Sigmoid colon (tissue), 7 donors: ENCODE measurements around the gene CFAP100. TPM values are rescaled to one million over a fixed set of nuclear protein-coding genes. Genes with fewer than 3 reads are reported as not detected.

ENCODE experiments used
- DNase-seq: peaks from one replicate; pipeline ENCODE4 v3.0.0-alpha.2; 2019
- H3K27ac ChIP-seq, 4 donors: fragments of 200-600 bp; sonication (generic); one replicate each; pipeline ENCODE4 v1.5.1; 2016 to 2019; ENCODE audit warnings: mild to moderate bottlenecking in 1 of 4
- H3K27me3 ChIP-seq, 3 donors: fragments of 200-600 bp; sonication (generic); one replicate each; pipeline ENCODE4 v1.5.1; 2019; ENCODE audit warnings: mild to moderate bottlenecking in 1 of 3
- H3K36me3 ChIP-seq, 4 donors: fragments of 200-600 bp; sonication (generic); one replicate each; pipeline ENCODE4 v1.5.1; 2016 to 2019
- H3K4me1 ChIP-seq, 4 donors: fragments of 200-600 bp; sonication (generic); one replicate each; pipeline ENCODE4 v1.5.1; 2017 to 2019
- H3K4me3 ChIP-seq, 4 donors: fragments of 200-600 bp; sonication (generic); one replicate each; pipeline ENCODE4 v1.5.1; 2017 to 2019; ENCODE audit warnings: mild to moderate bottlenecking in 2 of 4, moderate library complexity in 1 of 4
- H3K9me3 ChIP-seq, 4 donors: fragments of 200-600 bp in 3 of 4; sonication (generic) in 3 of 4; one replicate each; pipeline versions ENCODE4 v1.5.1 to v1.6.1; 2013 to 2019
- EP300 ChIP-seq, 4 donors: sonication (generic); formaldehyde crosslinking; IDR thresholded peaks; one replicate each; pipeline ENCODE4 v1.6.1; 2017; ENCODE audit warnings: antibody characterized with exemption in 4 of 4
- POLR2A ChIP-seq, 2 donors: fragments of 450-650 bp; IDR thresholded peaks; one replicate each; pipeline ENCODE4 v1.6.1; 2016; ENCODE audit warnings: antibody characterized with exemption in 2 of 2, mild to moderate bottlenecking in 2 of 2, moderate library complexity in 2 of 2
- POLR2AphosphoS5 ChIP-seq, 4 donors: sonication (generic); formaldehyde crosslinking; IDR thresholded peaks; one replicate each; pipeline ENCODE4 v1.6.1; 2017; ENCODE audit warnings: antibody characterized with exemption in 4 of 4
- WGBS, 2 donors: extraction: QIAGEN DNeasy Blood & Tissue Kit; methylation state at CpG; one replicate each; pipeline ENCODE4 v1.1.7; 2013; 5-methylcytosine and 5-hydroxymethylcytosine counted together
- intact Hi-C: fragments of 100-400 bp; cut with DNase I; formaldehyde crosslinking; loops from one replicate; pipeline ENCODE4 v1.15.1; 2023
- polyA plus RNA-seq, 3 donors: library from polyadenylated mRNA; stranded (reverse); fragments of 200-250 nt; gene quantifications; one replicate each; pipeline ENCODE4 v1.2.3, GENCODE V29; 2013
- total RNA-seq, 4 donors: library from RNA; depleted of rRNA; stranded (reverse); fragments of >200 nt; gene quantifications; one replicate each; pipeline ENCODE4 v1.1.0, GENCODE V29; 2016
- TF ChIP-seq, protein P1 (sequence below), 4 experiments: fragments of 450-650 bp in 3 of 4; fragments of 200-600 bp in 1 of 4; IDR thresholded peaks; one replicate each; pipeline ENCODE4 v1.5.1; 2016 to 2019; ENCODE audit warnings: antibody characterized with exemption in 4 of 4, mild to moderate bottlenecking in 3 of 4, moderate library complexity in 2 of 4
- donor health status: healthy with polysubstance abuse.
- donor health status: Bipolar disorder and iron deficiency.
- donor health status: healthy.

Gene CFAP100
- total and polyA plus RNA-seq, 7 donors = not detected

DNA sequence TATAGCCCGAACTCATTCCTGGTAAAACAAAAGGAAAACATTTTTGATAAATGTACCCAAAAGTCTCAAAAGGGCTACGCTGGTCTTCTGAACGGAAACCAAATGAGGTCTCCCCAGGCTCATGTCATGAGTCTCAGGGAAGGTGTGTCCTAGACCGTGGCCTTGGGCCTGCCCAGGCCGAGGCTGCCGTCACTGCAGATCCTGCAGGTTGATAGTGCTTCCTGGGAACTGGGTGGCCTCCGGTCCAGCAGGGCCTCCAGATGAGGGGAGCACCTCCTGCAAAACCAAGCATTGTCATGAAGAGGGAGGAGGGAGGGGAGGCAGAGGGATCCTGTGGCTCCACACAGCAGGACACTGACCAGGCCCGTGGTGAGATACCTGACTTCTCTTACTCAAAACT lies 43.5 kb downstream of the CFAP100 start:
- H3K4me1 ChIP-seq = no peaks in the 10 kb centered on the region
- H3K27ac ChIP-seq = no peak overlapping the region
- no peak overlapping the region for H3K4me3 ChIP-seq
- intact Hi-C loops = no loop called here
- H3K9me3 ChIP-seq = no peaks in the 10 kb centered on the region
- TF ChIP-seq, protein P1, sequence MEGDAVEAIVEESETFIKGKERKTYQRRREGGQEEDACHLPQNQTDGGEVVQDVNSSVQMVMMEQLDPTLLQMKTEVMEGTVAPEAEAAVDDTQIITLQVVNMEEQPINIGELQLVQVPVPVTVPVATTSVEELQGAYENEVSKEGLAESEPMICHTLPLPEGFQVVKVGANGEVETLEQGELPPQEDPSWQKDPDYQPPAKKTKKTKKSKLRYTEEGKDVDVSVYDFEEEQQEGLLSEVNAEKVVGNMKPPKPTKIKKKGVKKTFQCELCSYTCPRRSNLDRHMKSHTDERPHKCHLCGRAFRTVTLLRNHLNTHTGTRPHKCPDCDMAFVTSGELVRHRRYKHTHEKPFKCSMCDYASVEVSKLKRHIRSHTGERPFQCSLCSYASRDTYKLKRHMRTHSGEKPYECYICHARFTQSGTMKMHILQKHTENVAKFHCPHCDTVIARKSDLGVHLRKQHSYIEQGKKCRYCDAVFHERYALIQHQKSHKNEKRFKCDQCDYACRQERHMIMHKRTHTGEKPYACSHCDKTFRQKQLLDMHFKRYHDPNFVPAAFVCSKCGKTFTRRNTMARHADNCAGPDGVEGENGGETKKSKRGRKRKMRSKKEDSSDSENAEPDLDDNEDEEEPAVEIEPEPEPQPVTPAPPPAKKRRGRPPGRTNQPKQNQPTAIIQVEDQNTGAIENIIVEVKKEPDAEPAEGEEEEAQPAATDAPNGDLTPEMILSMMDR (IDR thresholded peaks at IDR 0.05) = no peak
- TF ChIP-seq EP300 (IDR thresholded peaks at IDR 0.05) = no peak
- no peak for TF ChIP-seq POLR2AphosphoS5 (IDR thresholded peaks at IDR 0.05)
- no peak for TF ChIP-seq POLR2A (IDR thresholded peaks at IDR 0.05)
- H3K36me3 ChIP-seq = peaks cover 5 to 60% (median 14%) of the 10 kb centered on the region in 4 donors
- 93% methylated on average over 8 of the region's 8 CpGs for WGBS, 2 donors
- no peaks in the 10 kb centered on the region for H3K27me3 ChIP-seq
- peak; percentile 35 for DNase-seq

DNA sequence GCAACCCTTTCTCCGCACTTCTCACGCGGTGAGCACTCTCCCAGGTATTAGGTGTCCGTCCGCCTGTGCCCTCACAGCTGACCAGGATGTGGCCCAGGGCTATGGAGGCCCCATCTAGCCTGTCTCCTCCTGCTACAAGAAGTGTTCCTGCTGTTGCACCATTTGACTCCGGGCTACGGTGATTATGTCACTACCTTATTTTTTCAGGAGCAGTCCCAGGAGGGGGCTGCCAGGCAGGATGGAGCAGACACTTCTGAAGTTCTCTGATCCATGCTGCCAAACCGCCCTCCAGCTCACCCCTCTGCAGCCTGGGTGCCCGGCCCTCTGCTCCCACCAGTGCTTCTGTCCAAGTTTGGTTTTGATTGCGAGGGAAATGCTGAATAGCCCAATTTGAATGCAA lies 44.0 kb downstream of the CFAP100 start:
- peaks cover 5 to 60% (median 14%) of the 10 kb centered on the region in 4 donors for H3K36me3 ChIP-seq
- 94 to 98% methylated on average over 10 of the region's 10 CpGs for WGBS, 2 donors
- no peak overlapping the region for H3K27ac ChIP-seq
- no peak overlapping the region for H3K4me3 ChIP-seq
- TF ChIP-seq, protein P1 (IDR thresholded peaks at IDR 0.05) = no peak
- TF ChIP-seq POLR2AphosphoS5 (IDR thresholded peaks at IDR 0.05) (no peak), EP300 (IDR thresholded peaks at IDR 0.05) (no peak), POLR2A (IDR thresholded peaks at IDR 0.05) (no peak)
- no peaks in the 10 kb centered on the region for H3K4me1 ChIP-seq
- intact Hi-C loops = no loop called here
- H3K27me3 ChIP-seq = no peaks in the 10 kb centered on the region
- peak; percentile 40 for DNase-seq
- H3K9me3 ChIP-seq = no peaks in the 10 kb centered on the region

DNA sequence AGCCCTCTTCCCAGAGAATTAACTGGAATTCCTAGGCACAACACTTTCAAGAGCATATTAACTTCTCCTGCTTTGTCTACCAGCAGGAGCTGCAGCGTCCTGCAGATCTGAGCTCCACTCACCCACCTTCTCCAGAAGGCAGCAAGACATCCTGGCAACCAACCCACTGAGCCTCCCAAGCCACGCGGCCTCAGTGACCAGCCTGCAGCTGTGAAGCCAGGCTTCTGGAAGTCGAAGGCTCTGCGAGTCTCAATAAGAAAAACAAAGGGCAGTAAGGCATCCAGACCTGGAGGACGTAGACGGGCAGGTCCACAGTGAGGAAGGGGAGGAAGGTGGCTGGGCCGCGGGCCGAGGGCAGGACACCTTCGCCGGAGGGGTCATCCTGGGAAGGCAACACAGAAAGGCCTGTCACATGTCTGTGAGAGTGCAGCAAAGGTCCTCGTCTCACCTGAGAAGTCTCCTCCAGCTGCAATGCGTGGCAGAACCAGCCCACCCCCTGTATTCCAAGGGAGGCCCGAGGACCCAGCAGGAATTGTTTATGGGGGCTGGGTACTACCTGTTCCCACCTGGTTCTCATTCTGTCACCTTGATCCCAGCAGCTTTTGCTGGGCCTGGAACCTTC lies 44.7 kb downstream of the CFAP100 start:
- TF ChIP-seq POLR2AphosphoS5 (IDR thresholded peaks at IDR 0.05) (no peak), POLR2A (IDR thresholded peaks at IDR 0.05) (no peak), EP300 (IDR thresholded peaks at IDR 0.05) (no peak)
- TF ChIP-seq, protein P1 (IDR thresholded peaks at IDR 0.05) = no peak
- H3K4me3 ChIP-seq = no peak overlapping the region
- peaks cover 5 to 60% (median 14%) of the 10 kb centered on the region in 4 donors for H3K36me3 ChIP-seq
- 90 to 96% methylated on average over 15 of the region's 15 CpGs for WGBS, 2 donors
- DNase-seq = peak; percentile 43
- intact Hi-C loops = no loop called here
- no peaks in the 10 kb centered on the region for H3K4me1 ChIP-seq
- no peak overlapping the region for H3K27ac ChIP-seq
- no peaks in the 10 kb centered on the region for H3K27me3 ChIP-seq
- no peaks in the 10 kb centered on the region for H3K9me3 ChIP-seq

DNA sequence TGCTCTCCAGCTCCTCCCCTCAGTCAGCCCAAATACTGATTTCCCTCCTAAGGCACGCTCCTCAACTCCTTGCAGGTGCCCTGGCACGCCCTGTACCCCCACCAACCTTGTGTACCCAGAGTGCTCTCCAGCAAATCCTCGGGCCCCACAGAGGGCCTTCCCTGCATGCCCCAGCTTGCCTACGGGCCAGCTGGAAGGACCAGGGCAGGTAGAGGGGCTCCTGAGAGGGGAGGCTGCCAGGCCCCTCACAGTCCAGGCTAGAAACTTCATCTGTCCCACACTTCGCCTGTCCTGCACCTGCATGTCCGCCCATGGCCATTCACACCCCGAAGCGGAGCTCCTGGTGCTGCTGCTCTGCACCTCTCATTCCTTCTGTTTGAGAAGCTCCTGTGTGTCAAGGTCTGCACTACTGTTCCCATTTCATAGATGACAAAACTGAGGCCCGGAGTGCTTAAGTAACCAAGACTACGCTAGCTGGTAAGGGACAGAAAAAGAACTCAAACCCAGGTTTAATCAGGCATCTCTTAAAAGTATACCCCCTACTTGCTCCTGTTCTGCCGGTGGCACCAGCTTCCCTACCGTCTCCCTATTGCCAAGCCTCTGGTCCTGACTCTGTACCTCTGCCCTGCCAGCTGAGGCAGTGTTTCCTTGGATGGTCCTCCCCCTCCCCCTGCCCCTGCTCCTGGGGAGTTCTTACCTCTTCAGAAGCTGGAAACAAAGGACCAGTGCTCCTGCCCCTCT lies 45.4 kb downstream of the CFAP100 start:
- no peaks in the 10 kb centered on the region for H3K9me3 ChIP-seq
- no peak overlapping the region for H3K4me3 ChIP-seq
- no peak overlapping the region for H3K27ac ChIP-seq
- 93 to 96% methylated on average over 12 of the region's 12 CpGs for WGBS, 2 donors
- H3K4me1 ChIP-seq = no peaks in the 10 kb centered on the region
- no peaks in the 10 kb centered on the region for H3K27me3 ChIP-seq
- TF ChIP-seq, protein P1 (IDR thresholded peaks at IDR 0.05) = no peak
- no peak for TF ChIP-seq EP300 (IDR thresholded peaks at IDR 0.05)
- TF ChIP-seq POLR2AphosphoS5 (IDR thresholded peaks at IDR 0.05) = no peak
- no peak for TF ChIP-seq POLR2A (IDR thresholded peaks at IDR 0.05)
- no peak for DNase-seq
- H3K36me3 ChIP-seq = peaks cover 5 to 60% (median 14%) of the 10 kb centered on the region in 4 donors
- intact Hi-C loops = no loop called here
